ENCODE measurements around the gene CD93.

The CD93 gene

GRCh38 chr20:23074052-23074451 is 12.1 kb downstream of the CD93 start:
- Histone ChIP-seq H3K4me1 (ENCODE audit: low read length) (no peaks in the 10 kb centered on the region), H3K4me2 (ENCODE audit: low read length) (no peak overlapping the region), H3K9me3 (ENCODE audit: insufficient read depth, low read length) (no peaks in the 10 kb centered on the region), H3K79me2 (ENCODE audit: low read length) (no peaks in the 10 kb centered on the region), H3K9ac (ENCODE audit: low read length) (no peak overlapping the region), H4K20me1 (ENCODE audit: insufficient read depth, low read length) (no peaks in the 10 kb centered on the region), H3K4me3 (ENCODE audit: low read length) (no peak overlapping the region), H3K27ac (ENCODE audit: low read length) (no peak overlapping the region), H3K36me3 (replicated peaks; ENCODE audit: low read depth, low read length) (no peaks in the 10 kb centered on the region), H3K27me3 (ENCODE audit: low read depth, low read length) (peaks cover 14% of the 10 kb centered on the region), H2AFZ (ENCODE audit: low read depth, low read length) (no peak overlapping the region)
- no peak for TF ChIP-seq CTCF (IDR thresholded peaks at IDR 0.05; ENCODE audit: low read depth, low read length)
- no peak for TF ChIP-seq EZH2phosphoT487 (IDR thresholded peaks at IDR 0.05; ENCODE audit: low read depth)

GRCh38 chr20:23072892-23073586 is 13.1 kb downstream of the CD93 start:
- no peak overlapping the region for H3K4me3 ChIP-seq (ENCODE audit: low read length)

DNA sequence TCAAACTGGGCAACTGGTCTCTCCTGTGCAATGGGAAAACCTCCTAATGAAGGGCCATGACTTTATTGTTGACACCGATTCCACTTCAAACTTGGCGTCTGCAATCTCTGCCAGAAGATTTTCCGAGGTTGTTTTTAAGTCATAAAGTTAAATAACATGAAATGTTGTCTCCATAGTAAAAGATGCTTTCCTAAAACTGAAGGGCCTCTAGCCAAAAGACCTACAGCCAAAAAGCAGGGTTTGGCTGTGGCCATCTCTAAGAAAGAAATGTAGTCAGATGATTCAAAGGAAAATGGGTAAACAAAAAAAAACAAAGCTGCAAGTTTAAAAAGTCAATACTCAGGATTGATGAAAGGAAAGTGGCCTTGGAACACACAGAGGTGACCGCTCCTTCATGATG is 14.1 kb downstream of the CD93 start:
- no peak overlapping the region for H3K4me3 ChIP-seq (ENCODE audit: low read length)
- no peaks in the 10 kb centered on the region for H3K27me3 ChIP-seq (ENCODE audit: low read depth, low read length)
- no peaks in the 10 kb centered on the region for H3K36me3 ChIP-seq (replicated peaks; ENCODE audit: low read depth, low read length)
- H3K27ac ChIP-seq (ENCODE audit: low read length): no peak overlapping the region
- no peaks in the 10 kb centered on the region for H3K9me3 ChIP-seq (ENCODE audit: insufficient read depth, low read length)
- H3K4me1 ChIP-seq (ENCODE audit: low read length): peaks cover 9% of the 10 kb centered on the region
- no peak overlapping the region for H3K9ac ChIP-seq (ENCODE audit: low read length)
- no peak for TF ChIP-seq EZH2phosphoT487 (IDR thresholded peaks at IDR 0.05; ENCODE audit: low read depth)
- no peak for TF ChIP-seq CTCF (IDR thresholded peaks at IDR 0.05; ENCODE audit: low read depth, low read length)
- no peak overlapping the region for H3K4me2 ChIP-seq (ENCODE audit: low read length)
- H4K20me1 ChIP-seq (ENCODE audit: insufficient read depth, low read length): no peaks in the 10 kb centered on the region
- no peak overlapping the region for H2AFZ ChIP-seq (ENCODE audit: low read depth, low read length)
- H3K79me2 ChIP-seq (ENCODE audit: low read length): no peaks in the 10 kb centered on the region

More at GRCh38 chr20:23072892-23073586, 13.1 kb downstream of the CD93 start:
- Histone ChIP-seq H3K27me3 (ENCODE audit: low read depth, low read length) (peaks cover 5% of the 10 kb centered on the region), H3K9ac (ENCODE audit: low read length) (no peak overlapping the region), H3K79me2 (ENCODE audit: low read length) (no peaks in the 10 kb centered on the region), H4K20me1 (ENCODE audit: insufficient read depth, low read length) (no peaks in the 10 kb centered on the region), H2AFZ (ENCODE audit: low read depth, low read length) (no peak overlapping the region), H3K36me3 (replicated peaks; ENCODE audit: low read depth, low read length) (no peaks in the 10 kb centered on the region), H3K9me3 (ENCODE audit: insufficient read depth, low read length) (no peaks in the 10 kb centered on the region), H3K4me1 (ENCODE audit: low read length) (peaks cover 7% of the 10 kb centered on the region), H3K4me2 (ENCODE audit: low read length) (no peak overlapping the region), H3K27ac (ENCODE audit: low read length) (no peak overlapping the region)
- TF ChIP-seq EZH2phosphoT487 (IDR thresholded peaks at IDR 0.05; ENCODE audit: low read depth) (no peak), CTCF (IDR thresholded peaks at IDR 0.05; ENCODE audit: low read depth, low read length) (no peak)

DNA sequence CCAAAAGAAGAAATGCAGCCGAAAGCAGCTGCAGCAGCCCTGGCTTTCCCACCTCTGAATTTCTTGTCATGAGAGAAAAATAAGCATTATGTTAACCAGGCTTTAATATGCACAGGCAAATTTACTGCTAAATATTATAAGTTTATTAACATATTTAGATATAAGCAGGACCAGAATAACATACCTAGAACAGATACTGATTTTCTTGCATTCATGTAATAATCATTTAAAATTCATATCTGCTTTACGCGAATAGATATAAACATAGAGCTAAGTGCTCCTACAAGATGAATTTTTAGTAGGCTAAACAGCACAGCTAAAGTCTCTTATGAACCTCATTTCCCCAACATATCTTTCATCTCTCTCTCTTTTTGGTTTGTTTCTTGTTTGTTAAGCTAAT is 14.7 kb downstream of the CD93 start:
- H4K20me1 ChIP-seq (ENCODE audit: insufficient read depth, low read length): no peaks in the 10 kb centered on the region
- H3K9me3 ChIP-seq (ENCODE audit: insufficient read depth, low read length): no peaks in the 10 kb centered on the region
- H3K4me3 ChIP-seq (ENCODE audit: low read length): no peak overlapping the region
- H3K27ac ChIP-seq (ENCODE audit: low read length): no peak overlapping the region
- no peak overlapping the region for H3K9ac ChIP-seq (ENCODE audit: low read length)
- no peaks in the 10 kb centered on the region for H3K27me3 ChIP-seq (ENCODE audit: low read depth, low read length)
- H2AFZ ChIP-seq (ENCODE audit: low read depth, low read length): no peak overlapping the region
- H3K36me3 ChIP-seq (replicated peaks; ENCODE audit: low read depth, low read length): no peaks in the 10 kb centered on the region
- no peaks in the 10 kb centered on the region for H3K79me2 ChIP-seq (ENCODE audit: low read length)
- no peak for TF ChIP-seq CTCF (IDR thresholded peaks at IDR 0.05; ENCODE audit: low read depth, low read length)
- no peak for TF ChIP-seq EZH2phosphoT487 (IDR thresholded peaks at IDR 0.05; ENCODE audit: low read depth)
- H3K4me2 ChIP-seq (ENCODE audit: low read length): no peak overlapping the region
- H3K4me1 ChIP-seq (ENCODE audit: low read length): peaks cover 9% of the 10 kb centered on the region

Data from OCI-LY3 (cell line).